Ecto neural progenitor cell (in vitro differentiated cells): Measurements from ENCODE around the gene UNC93A.
"Not testable (repeated sequence)": the region's sequence is repeated elsewhere in the genome, so short reads cannot be mapped to it uniquely, and the experiment has no call there.

ENCODE experiments used
- DNase-seq: peaks from one replicate; pipeline ENCODE4 v3.0.0-alpha.2; 2018; ENCODE audit warnings: low spot score

The UNC93A gene

GRCh38 chr6:167290786-167291622, at the start of gene UNC93A:
Gene UNC93A, plus strand, starts transcription at chr6:167291315. Its CDS starts 175 bp downstream, at chr6:167291490.
- no peak for DNase-seq

- DNase-seq: not testable (repeated sequence)
Measured at GRCh38 chr6:167241321-167242134, 49.6 kb upstream of the UNC93A start.

- not testable (repeated sequence) for DNase-seq
Measured at GRCh38 chr6:167242135-167242506, 49.0 kb upstream of the UNC93A start.

DNA sequence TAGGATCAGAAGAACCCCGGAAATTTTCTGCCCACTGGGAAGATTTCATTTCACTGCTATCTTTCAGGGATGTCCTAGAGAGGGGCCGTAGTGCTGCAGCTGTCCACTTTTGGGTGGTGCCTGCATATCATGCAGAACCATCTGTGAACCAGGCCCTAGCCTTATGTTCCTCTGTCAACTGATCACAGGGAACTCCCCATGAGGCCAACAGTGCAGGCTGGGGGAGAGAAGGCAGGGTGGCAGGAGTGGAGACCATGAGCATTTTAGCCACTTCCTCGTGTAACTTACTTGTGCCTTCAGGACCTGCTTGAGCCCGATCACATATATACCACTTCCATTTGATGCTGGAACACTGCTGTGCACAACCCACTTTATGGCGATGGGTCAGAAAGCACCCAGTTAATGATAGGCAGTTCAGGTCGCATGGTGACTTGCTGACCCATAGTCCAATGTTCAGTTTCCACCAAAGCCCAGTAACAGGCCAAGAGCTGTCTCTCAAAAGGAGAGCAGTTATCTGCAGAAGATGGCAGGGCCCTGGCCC, 48.5 kb upstream of the UNC93A start:
- DNase-seq: not testable (repeated sequence)

DNA sequence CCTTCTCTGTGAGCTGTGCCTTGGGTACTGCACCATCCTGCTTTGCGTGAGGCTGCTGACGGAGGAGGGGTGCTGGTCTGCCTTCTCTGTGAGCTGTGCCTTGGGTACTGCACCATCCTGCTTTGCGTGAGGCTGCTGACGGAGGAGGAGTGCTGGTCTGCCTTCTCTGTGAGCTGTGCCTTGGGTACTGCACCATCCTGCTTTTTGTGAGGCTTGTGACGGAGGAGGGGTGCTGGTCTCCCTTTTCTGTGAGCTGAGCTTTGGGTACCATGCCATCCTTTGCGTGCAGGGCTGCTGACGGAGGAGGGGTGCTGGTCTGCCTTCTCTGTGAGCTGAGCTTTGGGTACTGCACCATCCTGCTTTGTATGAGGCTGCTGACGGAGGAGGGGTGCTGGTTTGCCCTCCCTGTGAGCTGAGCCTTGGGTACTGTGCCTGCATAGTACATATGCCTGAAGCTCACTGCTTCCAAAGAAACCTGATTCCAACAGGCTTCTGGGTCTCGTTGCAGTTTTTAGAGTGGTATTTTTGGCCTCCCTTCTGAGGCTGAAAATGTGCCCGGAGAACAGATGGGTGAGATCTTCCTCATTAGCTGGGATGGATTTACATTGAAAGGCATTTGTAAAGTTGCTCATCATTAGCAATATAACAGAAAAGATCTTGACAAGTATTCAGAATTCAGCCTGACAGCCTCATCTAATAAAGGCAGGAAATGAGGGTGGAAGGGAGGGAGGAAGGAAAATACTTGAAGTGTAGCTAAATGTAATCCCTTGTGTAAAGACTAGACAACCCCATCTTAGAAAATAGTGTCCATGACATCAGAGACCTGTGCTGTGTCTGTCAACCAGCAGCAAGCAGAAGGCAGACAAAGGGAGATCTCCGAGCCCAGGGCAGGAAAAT, 46.8 kb upstream of the UNC93A start:
- DNase-seq: no peak

- no peak for DNase-seq
Measured at GRCh38 chr6:167244991-167245390, 46.1 kb upstream of the UNC93A start.

- DNase-seq: no peak
Measured at GRCh38 chr6:167245591-167245990, 45.5 kb upstream of the UNC93A start.

DNA sequence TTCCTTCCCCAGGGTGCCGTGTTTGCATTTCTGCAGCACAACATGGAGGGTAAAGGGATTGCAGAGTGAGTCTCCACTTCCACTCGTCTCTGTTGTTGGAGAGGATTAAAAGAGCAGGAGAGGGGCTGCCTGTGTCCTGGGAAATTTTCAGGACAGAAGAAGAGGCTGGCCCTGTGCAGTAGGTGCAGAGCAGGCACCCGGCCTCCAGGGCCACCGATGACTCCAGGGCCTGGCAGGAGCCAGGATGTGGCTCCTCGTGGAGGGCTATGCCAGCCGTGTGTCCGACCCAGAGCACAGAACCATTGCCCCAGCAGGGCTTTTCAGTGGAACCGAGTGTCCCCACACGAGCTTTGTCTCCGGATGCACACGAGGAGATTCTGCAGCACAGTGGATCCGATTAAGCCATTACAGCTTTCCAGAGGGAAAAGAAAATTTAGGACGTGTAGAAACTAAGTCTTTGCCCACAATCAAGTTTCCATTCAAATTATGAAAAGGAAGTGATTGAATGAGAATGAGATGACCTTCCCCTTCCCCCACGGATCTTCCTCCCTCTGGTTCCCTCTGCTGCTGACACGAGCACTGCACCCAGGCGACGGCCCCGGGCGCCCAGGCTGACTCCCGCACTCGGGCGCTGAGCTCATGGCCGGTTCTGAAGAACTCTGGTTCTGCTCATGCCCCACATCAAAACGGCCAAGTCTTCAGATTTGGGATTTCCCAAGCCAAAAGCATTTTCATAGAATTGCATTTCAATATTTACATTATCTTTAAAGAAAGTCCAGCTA, 43.1 kb upstream of the UNC93A start:
- DNase-seq: no peak

DNA sequence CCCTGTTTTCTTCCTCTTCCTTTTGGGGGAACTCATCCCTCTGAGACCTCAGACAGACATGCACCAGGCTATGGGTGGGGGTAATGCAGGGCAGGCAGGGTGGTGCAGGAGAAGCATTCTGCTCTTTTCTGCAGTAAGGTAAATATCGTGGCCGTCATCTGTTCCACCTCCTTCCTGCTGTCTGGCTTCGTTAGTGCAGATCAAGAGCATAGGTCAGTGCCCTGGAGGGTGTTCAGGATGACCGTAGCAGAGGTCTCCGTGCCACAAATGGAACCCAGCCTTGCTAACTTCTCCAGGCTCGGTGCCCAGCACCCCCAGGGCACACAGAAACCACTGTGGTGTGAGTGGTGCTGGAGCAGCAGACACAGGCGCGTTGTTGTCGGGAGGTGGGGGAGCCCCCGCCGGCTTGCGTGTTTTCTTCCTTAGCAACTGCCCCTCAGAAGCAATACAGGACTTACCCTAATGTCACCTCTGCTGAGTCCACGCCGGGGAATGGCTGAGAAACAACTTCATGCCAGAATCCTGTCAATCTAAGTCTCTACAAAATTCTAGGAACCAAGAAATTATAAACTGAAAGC, 42.1 kb upstream of the UNC93A start:
- DNase-seq: not testable (repeated sequence)

DNA sequence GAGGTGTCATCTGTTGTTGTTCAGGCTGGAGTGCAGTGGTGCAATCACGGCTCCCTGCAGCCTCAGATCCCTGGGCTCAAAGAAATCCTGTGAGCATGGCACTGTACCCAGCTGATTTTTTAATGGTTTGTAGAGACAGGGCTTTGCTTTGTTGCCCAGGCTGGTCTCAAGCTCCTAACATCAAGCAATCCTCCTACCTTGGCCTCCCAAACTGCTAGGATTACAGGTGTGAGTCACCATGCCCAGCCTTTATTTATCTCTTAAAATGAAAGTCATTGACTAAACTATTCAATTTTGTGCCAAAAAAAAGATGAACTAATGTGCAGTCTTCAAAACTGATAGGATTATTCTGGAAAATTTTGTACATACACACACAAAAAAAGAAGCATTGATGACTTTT, 38.8 kb upstream of the UNC93A start:
- DNase-seq: no peak

- DNase-seq: no peak
Measured at GRCh38 chr6:167255918-167256553, 35.1 kb upstream of the UNC93A start.

- no peak for DNase-seq
Measured at GRCh38 chr6:167258646-167259045, 32.5 kb upstream of the UNC93A start.

DNA sequence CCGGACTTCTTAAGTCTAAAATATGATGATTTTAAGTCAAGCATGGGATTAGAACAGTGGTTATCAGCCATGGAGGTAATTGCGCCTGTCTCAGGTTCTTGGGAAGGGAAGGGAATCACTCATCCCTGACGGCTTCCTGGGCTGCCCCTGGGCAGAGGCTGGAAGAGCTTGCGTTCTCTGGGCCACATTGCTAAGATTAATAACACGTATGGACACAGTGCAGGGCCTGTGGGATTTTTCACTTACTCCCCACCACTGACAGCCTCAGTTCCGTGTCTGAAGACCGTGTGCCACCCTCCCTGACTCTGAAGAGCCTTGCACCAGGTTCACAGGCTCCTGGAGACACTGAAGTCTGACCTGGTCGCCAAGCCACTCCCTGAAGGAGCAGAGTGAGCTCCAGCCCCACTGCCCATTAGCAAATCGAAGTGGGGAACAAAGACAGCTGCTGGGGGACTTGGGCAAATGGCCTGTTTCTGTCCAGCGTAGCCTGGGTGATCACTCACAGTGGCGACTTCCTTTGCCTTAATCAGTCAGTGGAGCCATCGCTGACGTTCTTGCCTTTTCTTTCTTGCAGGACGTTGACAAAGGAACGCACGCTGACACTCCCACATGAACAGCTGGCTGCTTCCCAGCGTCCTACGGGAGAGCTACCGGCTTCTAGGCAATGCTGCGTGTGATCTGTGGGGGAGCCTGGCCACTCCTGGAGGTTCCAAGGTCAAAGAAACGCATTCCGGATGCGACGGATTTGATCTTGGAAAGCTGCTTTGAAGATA, 24.9 kb upstream of the UNC93A start:
- DNase-seq: not testable (repeated sequence)

DNA sequence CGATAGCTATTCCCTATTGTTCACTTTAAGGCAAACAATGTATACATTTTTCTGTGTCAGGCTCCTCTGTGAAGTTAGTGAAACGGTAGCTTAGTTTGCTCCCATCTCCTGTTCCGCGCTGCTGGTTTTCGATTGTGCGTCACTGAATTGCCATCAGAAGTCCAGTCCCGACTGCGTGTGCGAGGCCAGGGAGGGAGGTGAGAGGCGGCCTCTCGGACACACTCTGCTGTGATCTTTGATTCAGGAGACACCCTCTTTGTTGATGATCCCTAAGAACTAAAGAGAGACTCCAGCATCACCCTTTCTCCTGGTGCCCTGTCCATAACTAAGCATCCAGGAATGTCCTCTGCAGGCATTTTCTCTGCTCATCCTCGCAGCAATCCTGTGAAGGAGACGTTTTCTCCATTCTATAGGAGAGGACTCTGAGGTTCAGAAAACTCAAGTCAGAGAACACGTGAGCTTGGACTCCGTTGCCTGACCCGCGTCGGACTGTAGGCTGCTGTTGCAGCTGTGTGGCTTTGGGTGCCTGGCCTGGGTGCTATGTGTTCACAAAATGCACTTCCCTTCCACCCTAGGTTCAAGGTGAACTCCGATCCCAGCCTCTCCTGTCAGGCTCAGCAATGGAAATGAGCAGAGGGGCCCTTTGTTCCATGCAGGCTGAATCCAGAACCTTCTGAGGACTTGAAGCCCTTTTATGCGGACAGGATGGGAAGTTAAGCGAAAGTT, 24.1 kb upstream of the UNC93A start:
- DNase-seq: no peak

DNA sequence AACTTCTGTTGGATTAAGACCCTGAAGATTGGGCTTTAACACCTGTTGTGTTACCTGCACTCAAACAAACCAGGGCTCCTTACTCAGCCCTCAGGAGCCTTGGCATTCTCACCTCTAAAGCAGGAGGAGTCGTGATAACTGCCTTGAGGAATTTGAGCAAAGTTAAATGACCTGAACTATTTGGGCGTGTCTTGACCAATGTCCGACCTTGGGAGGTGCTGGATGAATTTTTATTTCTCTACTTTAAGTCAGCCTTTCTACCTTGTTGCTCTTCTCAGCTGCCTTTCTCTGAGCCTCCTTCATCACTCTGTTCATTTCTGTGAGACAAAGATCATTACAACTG, 23.6 kb upstream of the UNC93A start:
- not testable (repeated sequence) for DNase-seq

GRCh38 chr6:167267921-167268401, 23.2 kb upstream of the UNC93A start:
- no peak for DNase-seq

DNA sequence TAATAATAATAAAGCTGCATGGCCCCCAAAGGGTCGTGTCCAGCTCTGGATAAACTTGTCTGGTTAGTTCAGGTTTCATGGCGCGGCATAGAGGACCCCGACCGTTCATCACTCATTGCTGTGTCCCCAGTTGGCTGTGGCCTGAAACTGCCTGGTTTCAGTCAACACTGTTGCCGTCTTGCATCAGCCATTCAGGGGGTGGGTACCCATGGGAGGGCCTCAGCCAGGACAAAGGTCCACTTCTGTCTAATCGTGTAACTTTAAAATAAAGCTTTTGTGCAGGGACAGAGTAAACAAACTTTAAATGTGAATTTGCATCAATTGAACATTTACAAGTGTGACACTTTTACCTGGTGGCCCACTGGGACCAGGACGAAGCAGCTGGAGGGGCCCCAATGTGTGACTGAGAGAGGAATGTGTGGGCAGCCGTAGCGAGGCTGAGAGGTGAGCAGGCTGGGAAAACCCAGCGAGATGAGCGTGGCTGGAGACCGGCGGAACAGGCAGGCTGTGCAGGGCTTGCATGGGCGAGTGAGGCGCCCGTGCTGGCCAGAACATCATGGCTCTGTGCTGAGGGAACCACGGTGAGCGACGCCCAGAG, 22.3 kb upstream of the UNC93A start:
- no peak for DNase-seq
